HEK293 (cell line): ENCODE measurements around the gene CEBPB.

Source experiments
- CTCF ChIA-PET: fragments of 350-600 bp; formaldehyde crosslinking; extraction: SDS; loops from one replicate; lab custom pipeline; 2021; ENCODE audit warnings: antibody characterized with exemption; lab: Yijun Ruan, JAX
- POLR2A ChIA-PET: fragments of 300-600 bp; formaldehyde crosslinking; extraction: SDS; loops from one replicate; lab custom pipeline; 2020; ENCODE audit warnings: antibody characterized with exemption, inconsistent platforms; lab: Yijun Ruan, JAX
- H3K27ac ChIP-seq: fragments of 200-500 bp; sonication (Bioruptor generic); 2 replicates; pipeline ENCODE4 v1.5.1; 2014; ENCODE audit warnings: low read depth, low read length, control low read depth, inconsistent platforms; ENCODE audit errors: extremely low read depth
- H3K36me3 ChIP-seq, 2 experiments: fragments of 200-500 bp in 1 of 2; sonication (Bioruptor generic) in 1 of 2; 1 replicate in 1 of 2; 2 replicates in 1 of 2; pipeline ENCODE4 v1.5.1; 2014 to 2017; ENCODE audit warnings: inconsistent platforms in 2 of 2, low read length in 2 of 2; ENCODE audit not compliant: control insufficient read depth in 2 of 2, insufficient read depth in 1 of 2
- H3K4me1 ChIP-seq: fragments of 200-500 bp; sonication (Bioruptor generic); 2 replicates; pipeline ENCODE4 v1.5.1; 2014; ENCODE audit warnings: mild to moderate bottlenecking, low read length, inconsistent platforms; ENCODE audit not compliant: control insufficient read depth, insufficient read depth
- H3K4me3 ChIP-seq: 2 replicates; pipeline ENCODE4 v1.5.1; 2011; ENCODE audit warnings: low read depth, mild to moderate bottlenecking, control low read depth, low read length, moderate library complexity
- H3K9me3 ChIP-seq: fragments of 200-500 bp; sonication (Bioruptor generic); 2 replicates; pipeline ENCODE4 v1.5.1; 2014; ENCODE audit warnings: low read depth, low read length, inconsistent platforms; ENCODE audit not compliant: control insufficient read depth, insufficient read depth
- GLI2 ChIP-seq: fragments of 450-650 bp; formaldehyde crosslinking; IDR thresholded peaks from 2 replicates; pipeline ENCODE4; 2017; ENCODE audit warnings: missing biosample characterization, missing genetic modification characterization, low read depth, borderline replicate concordance
- MZF1 ChIP-seq: fragments of 450-650 bp; formaldehyde crosslinking; IDR thresholded peaks from 2 replicates; pipeline ENCODE4 v1.5.1; 2017; ENCODE audit warnings: missing biosample characterization, missing genetic modification characterization, borderline replicate concordance
- SETDB1 ChIP-seq: IDR thresholded peaks from one replicate; pipeline ENCODE4 v1.6.1; 2017; ENCODE audit warnings: mild to moderate bottlenecking, low read length, moderate library complexity, mixed read lengths; ENCODE audit not compliant: insufficient read length
- YY1 ChIP-seq: fragments of 450-650 bp; formaldehyde crosslinking; IDR thresholded peaks from 2 replicates; pipeline ENCODE4 v1.5.1; 2018; ENCODE audit warnings: missing biosample characterization, missing genetic modification characterization
- ZNF157 ChIP-seq: fragments of 450-650 bp; formaldehyde crosslinking; IDR thresholded peaks from 2 replicates; pipeline ENCODE4 v1.5.1; 2016; ENCODE audit warnings: missing biosample characterization, missing genetic modification characterization
- ZNF19 ChIP-seq: fragments of 450-650 bp; formaldehyde crosslinking; IDR thresholded peaks from 2 replicates; pipeline ENCODE4; 2016; ENCODE audit warnings: missing biosample characterization, missing genetic modification characterization, low read depth
- ZNF202 ChIP-seq: fragments of 450-650 bp; formaldehyde crosslinking; IDR thresholded peaks from 2 replicates; pipeline ENCODE4 v1.5.1; 2016; ENCODE audit warnings: missing biosample characterization, missing genetic modification characterization, borderline replicate concordance
- ZNF600 ChIP-seq: fragments of 450-650 bp; formaldehyde crosslinking; IDR thresholded peaks from 2 replicates; pipeline ENCODE4 v1.5.1; 2016; ENCODE audit warnings: missing biosample characterization, missing genetic modification characterization
- ZNF626 ChIP-seq: fragments of 450-650 bp; sonication (Bioruptor Pico); formaldehyde crosslinking; IDR thresholded peaks from 2 replicates; pipeline ENCODE4 v1.5.1; 2018; ENCODE audit warnings: missing biosample characterization, missing genetic modification characterization, inconsistent platforms
- ZNF645 ChIP-seq: fragments of 450-650 bp; formaldehyde crosslinking; IDR thresholded peaks from 2 replicates; pipeline ENCODE4; 2016; ENCODE audit warnings: missing biosample characterization, missing genetic modification characterization
- ZNF664 ChIP-seq: fragments of 450-650 bp; formaldehyde crosslinking; IDR thresholded peaks from 2 replicates; pipeline ENCODE4 v1.5.1; 2016; ENCODE audit warnings: missing biosample characterization, missing genetic modification characterization
- ZNF76 ChIP-seq: fragments of 450-650 bp; formaldehyde crosslinking; IDR thresholded peaks from 2 replicates; pipeline ENCODE4; 2016; ENCODE audit warnings: low read depth, missing biosample characterization, missing genetic modification characterization, borderline replicate concordance
- ZNF776 ChIP-seq: fragments of 450-650 bp; formaldehyde crosslinking; IDR thresholded peaks from 2 replicates; pipeline ENCODE4 v1.5.0; 2017; ENCODE audit warnings: missing biosample characterization, missing genetic modification characterization, borderline replicate concordance
- TF ChIP-seq, protein P1 (sequence below): fragments of 450-650 bp; formaldehyde crosslinking; optimal IDR thresholded peaks from 2 replicates; pipeline ENCODE3; 2016; ENCODE audit warnings: missing biosample characterization, mild to moderate bottlenecking, missing genetic modification characterization

Gene CEBPB

DNA sequence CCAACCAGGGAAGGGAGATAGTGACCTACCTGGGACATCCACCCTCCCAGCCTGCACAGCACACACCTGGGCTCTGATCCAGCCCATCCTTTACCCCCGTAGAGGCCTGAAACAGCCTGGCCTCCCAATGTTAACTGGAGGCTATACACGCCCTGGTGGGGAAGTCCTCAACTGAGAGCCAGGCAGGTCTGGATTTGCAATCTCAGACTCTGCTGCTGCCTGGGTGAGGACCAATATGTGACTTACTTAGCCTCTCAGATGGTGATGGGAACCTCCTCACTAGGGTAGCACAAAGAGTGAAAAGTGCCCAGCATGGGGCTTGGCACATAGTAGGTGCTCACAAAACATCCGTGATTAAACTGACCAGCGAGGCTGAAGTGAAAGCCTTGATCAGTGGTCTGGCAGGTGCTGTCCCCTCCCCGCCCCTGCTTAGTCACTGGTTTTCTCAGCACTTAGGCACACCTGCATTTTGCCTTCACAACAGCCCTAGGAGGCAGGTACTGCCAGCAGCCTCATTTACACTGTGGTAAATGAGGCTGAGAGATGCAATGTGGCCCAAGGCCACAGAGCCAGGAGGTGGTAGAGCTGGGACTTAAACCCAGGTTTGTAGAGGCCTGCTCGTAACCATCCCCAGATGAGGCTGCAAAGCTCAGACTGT, 49.5 kb upstream of the CEBPB start:
- H3K4me3 ChIP-seq = no peak overlapping the region
- H3K36me3 ChIP-seq = peaks cover 7 to 68% of the 10 kb centered on the region in 2 experiments; a peak in 2 of 3 replicates
- TF ChIP-seq ZNF645 (no peak), ZNF664 (tag by site-specific recombination) (peak; percentile 59)
- TF ChIP-seq, protein P1, sequence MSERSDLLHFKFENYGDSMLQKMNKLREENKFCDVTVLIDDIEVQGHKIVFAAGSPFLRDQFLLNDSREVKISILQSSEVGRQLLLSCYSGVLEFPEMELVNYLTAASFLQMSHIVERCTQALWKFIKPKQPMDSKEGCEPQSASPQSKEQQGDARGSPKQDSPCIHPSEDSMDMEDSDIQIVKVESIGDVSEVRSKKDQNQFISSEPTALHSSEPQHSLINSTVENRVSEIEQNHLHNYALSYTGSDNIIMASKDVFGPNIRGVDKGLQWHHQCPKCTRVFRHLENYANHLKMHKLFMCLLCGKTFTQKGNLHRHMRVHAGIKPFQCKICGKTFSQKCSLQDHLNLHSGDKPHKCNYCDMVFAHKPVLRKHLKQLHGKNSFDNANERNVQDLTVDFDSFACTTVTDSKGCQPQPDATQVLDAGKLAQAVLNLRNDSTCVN (tag by site-specific recombination) = no peak
- TF ChIP-seq, all 188 proteins: peak for 1
- ChIA-PET CTCF (interaction anchor here (0.6 kb wide), 1 partner anchor 17 kb away, joined by 5 read pairs; no protein-coding TSS in a partner anchor), POLR2A (interaction anchor here (1.5 kb wide), 1 partner anchor 25 kb away, joined by 4 read pairs; no protein-coding TSS in a partner anchor)
- no peaks in the 10 kb centered on the region for H3K4me1 ChIP-seq
- H3K9me3 ChIP-seq = no peaks in the 10 kb centered on the region
- H3K27ac ChIP-seq = no peak overlapping the region

GRCh38 chr20:50141811-50142561, 48.6 kb upstream of the CEBPB start:
- ChIA-PET POLR2A (interaction anchor here (1.5 kb wide), 1 partner anchor 26 kb away, joined by 4 read pairs; no protein-coding TSS in a partner anchor), CTCF (no interaction called here)
- Histone ChIP-seq H3K9me3 (no peaks in the 10 kb centered on the region), H3K36me3 (peaks cover 4 to 72% of the 10 kb centered on the region in 2 experiments; a peak in 2 of 3 replicates), H3K4me3 (no peak overlapping the region), H3K27ac (no peak overlapping the region), H3K4me1 (no peaks in the 10 kb centered on the region)
- no peak for TF ChIP-seq YY1 (tag by site-specific recombination)

DNA sequence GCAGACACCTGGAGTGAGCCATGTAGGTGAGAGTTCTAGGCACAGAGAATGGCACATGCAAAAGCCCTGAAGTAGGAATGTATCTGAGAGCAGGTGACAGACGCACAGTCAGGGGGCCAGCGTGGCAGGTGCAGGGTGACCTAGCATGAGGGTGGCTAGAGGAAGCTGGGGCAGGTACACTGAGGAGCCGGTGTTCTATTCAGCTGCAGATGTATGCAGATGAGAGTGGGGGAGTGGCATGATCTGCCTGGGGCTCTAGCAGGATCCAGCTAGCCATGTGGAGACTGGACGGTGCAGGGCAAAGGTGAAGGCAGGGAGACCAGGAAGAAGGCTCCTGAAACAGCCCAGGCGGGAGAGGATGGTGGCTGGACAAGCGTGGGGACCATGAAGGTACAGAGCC, 47.8 kb upstream of the CEBPB start:
- peaks cover 3 to 75% of the 10 kb centered on the region in 2 experiments; a peak in 2 of 3 replicates for H3K36me3 ChIP-seq
- H3K9me3 ChIP-seq = no peaks in the 10 kb centered on the region
- POLR2A ChIA-PET = no interaction called here
- no peaks in the 10 kb centered on the region for H3K4me1 ChIP-seq
- no peak overlapping the region for H3K4me3 ChIP-seq
- CTCF ChIA-PET = no interaction called here
- no peak for TF ChIP-seq ZNF776 (tag by site-specific recombination)
- no peak for TF ChIP-seq ZNF202 (tag by site-specific recombination)
- H3K27ac ChIP-seq = no peak overlapping the region

- ChIA-PET POLR2A (interaction anchor here (1.8 kb wide), 1 partner anchor 9 kb away, joined by 9 read pairs; the partner anchor contains the start of gene PEDS1), CTCF (interaction anchor here (0.6 to 1.2 kb wide), 5 partner anchors 8 to 326 kb away, joined by 3 to 9 read pairs (median 3); partner anchors contain the start of gene PEDS1)
- no peak for TF ChIP-seq SETDB1
- peak; percentile 82; the same call in 1 of the 2 replicates for TF ChIP-seq MZF1 (tag by site-specific recombination)
- H3K36me3 ChIP-seq = peaks cover 3 to 78% of the 10 kb centered on the region in 2 experiments; a peak in 2 of 3 replicates
- H3K4me1 ChIP-seq = no peaks in the 10 kb centered on the region
- no peak overlapping the region for H3K4me3 ChIP-seq
- no peaks in the 10 kb centered on the region for H3K9me3 ChIP-seq
- H3K27ac ChIP-seq = no peak overlapping the region
Observed at GRCh38 chr20:50144362-50144761, 46.3 kb upstream of the CEBPB start.

DNA sequence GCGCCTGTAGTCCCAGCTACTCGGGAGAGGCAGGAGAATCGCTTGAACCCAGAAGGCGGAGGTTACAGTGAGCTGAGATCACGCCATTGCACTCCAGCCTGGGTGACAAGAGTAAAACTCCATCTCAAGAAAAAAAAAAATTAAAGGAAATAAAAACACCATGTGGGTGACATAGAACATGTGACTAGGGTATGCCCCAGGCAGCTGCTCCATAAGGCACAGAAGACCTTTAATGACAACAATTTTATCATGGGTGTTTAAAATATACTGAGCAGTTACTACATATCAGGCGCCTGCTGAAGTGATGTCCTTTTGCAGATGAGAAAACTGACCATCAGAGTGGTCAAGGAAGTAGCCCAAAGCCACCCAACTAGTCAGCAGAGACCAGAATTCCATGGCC, 45.1 kb upstream of the CEBPB start:
- Histone ChIP-seq H3K4me3 (no peak overlapping the region), H3K36me3 (peaks cover 3 to 80% of the 10 kb centered on the region in 2 experiments; a peak in 2 of 3 replicates), H3K27ac (no peak overlapping the region), H3K4me1 (no peaks in the 10 kb centered on the region), H3K9me3 (no peaks in the 10 kb centered on the region)
- ChIA-PET CTCF (no interaction called here), POLR2A (interaction anchor here (1.8 kb wide), 1 partner anchor 8 kb away, joined by 9 read pairs; the partner anchor contains the start of gene PEDS1)
- no peak for TF ChIP-seq GLI2 (tag by site-specific recombination)
- no peak for TF ChIP-seq ZNF19 (tag by site-specific recombination)
- TF ChIP-seq ZNF645 = no peak
- TF ChIP-seq ZNF157 = no peak
- TF ChIP-seq ZNF626 (tag by site-specific recombination) = no peak
- no peak for TF ChIP-seq ZNF600 (tag by site-specific recombination)
- no peak for TF ChIP-seq ZNF76
- no peak for TF ChIP-seq SETDB1
